ENCODE results near the gene C8B. TPM values are rescaled to one million over a fixed set of nuclear protein-coding genes. Genes with fewer than 3 reads are reported as not detected.

The C8B gene
- total RNA-seq, 1 experiment from 2014 or later: not detected

GRCh38 chr1:56977910-56978309 is 12.1 kb upstream of the C8B start:
- Histone ChIP-seq H2AK5ac (ENCODE audit: insufficient read length, low read length) (no peak overlapping the region), H2BK5ac (ENCODE audit: insufficient read length, low read length) (no peak overlapping the region), H2BK20ac (ENCODE audit: low read depth, low read length, poor library complexity, severe bottlenecking) (no peak overlapping the region), H3K56ac (ENCODE audit: insufficient read length, low read depth, low read length) (no peak overlapping the region), H3K27me3 (ENCODE audit: insufficient read depth, low read length) (no peaks in the 10 kb centered on the region), H4K8ac (replicated peaks; ENCODE audit: insufficient read length, low read depth, low read length) (no peak overlapping the region), H4K91ac (ENCODE audit: insufficient read length, low read depth, low read length) (no peak overlapping the region), H3K4ac (ENCODE audit: low read depth, low read length) (no peak overlapping the region), H4K20me1 (ENCODE audit: control insufficient read depth, insufficient read depth, insufficient read length) (no peaks in the 10 kb centered on the region), H3K23me2 (ENCODE audit: insufficient read length, low read depth, low read length, poor library complexity, severe bottlenecking) (no peaks in the 10 kb centered on the region), H2BK12ac (ENCODE audit: insufficient read length, low read depth, low read length) (no peak overlapping the region), H2BK120ac (ENCODE audit: low read depth, low read length, poor library complexity, severe bottlenecking) (no peak overlapping the region), H3K79me1 (ENCODE audit: insufficient read depth, low read depth, low read length, poor library complexity, severe bottlenecking) (no peaks in the 10 kb centered on the region), H4K5ac (ENCODE audit: insufficient read length, low read depth, low read length) (no peak overlapping the region), H3K23ac (ENCODE audit: insufficient read length, low read depth, low read length) (no peak overlapping the region), H3K9me3 (ENCODE audit: control insufficient read depth, low read depth, low read length) (no peaks in the 10 kb centered on the region), H3K9ac (ENCODE audit: extremely low read depth, insufficient read length, low read length) (no peak overlapping the region), H3K27ac (ENCODE audit: insufficient read length, low read depth, low read length) (no peak overlapping the region), H3K14ac (ENCODE audit: insufficient read depth, low read length) (no peak overlapping the region), H2AFZ (ENCODE audit: low read length) (no peak overlapping the region), H2BK15ac (ENCODE audit: low read depth, low read length) (no peak overlapping the region), H3K79me2 (ENCODE audit: insufficient read depth, low read length) (no peaks in the 10 kb centered on the region), H3T11ph (ENCODE audit: low read length) (no peak overlapping the region), H3K4me1 (ENCODE audit: insufficient read depth, low read length) (no peaks in the 10 kb centered on the region), H3K4me2 (ENCODE audit: insufficient read depth, insufficient read length, low read length) (no peak overlapping the region), H3K18ac (ENCODE audit: insufficient read length, low read depth, low read length) (no peak overlapping the region)
- H3K27ac Mint-ChIP-seq: no peak overlapping the region
- no peak overlapping the region for H3K4me3 Mint-ChIP-seq
- H3K27me3 Mint-ChIP-seq (ENCODE audit: low read depth): peaks cover 3% of the 10 kb centered on the region; the same call in 1 of the 2 replicates
- no peak for DNase-seq
- 0 out of 4 replicates have a peak, but pooled peaks cover 0 to 3% of the 10 kb centered on the region in 2 experiments for H3K4me1 Mint-ChIP-seq
- no CpG with 5 or more reads among the region's 4 CpGs for WGBS (ENCODE audit: extremely low coverage, insufficient read length, low lambda C conversion rate)
- H3K9me3 Mint-ChIP-seq: no peaks in the 10 kb centered on the region
- TF ChIP-seq, protein P1, sequence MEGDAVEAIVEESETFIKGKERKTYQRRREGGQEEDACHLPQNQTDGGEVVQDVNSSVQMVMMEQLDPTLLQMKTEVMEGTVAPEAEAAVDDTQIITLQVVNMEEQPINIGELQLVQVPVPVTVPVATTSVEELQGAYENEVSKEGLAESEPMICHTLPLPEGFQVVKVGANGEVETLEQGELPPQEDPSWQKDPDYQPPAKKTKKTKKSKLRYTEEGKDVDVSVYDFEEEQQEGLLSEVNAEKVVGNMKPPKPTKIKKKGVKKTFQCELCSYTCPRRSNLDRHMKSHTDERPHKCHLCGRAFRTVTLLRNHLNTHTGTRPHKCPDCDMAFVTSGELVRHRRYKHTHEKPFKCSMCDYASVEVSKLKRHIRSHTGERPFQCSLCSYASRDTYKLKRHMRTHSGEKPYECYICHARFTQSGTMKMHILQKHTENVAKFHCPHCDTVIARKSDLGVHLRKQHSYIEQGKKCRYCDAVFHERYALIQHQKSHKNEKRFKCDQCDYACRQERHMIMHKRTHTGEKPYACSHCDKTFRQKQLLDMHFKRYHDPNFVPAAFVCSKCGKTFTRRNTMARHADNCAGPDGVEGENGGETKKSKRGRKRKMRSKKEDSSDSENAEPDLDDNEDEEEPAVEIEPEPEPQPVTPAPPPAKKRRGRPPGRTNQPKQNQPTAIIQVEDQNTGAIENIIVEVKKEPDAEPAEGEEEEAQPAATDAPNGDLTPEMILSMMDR (conservative IDR thresholded peaks at IDR 0.05): no peak
- no peaks in the 10 kb centered on the region for H3K36me3 Mint-ChIP-seq (ENCODE audit: insufficient read depth in 1 of 3, low read depth in 3 of 3)

All from H9 (cell line).